SK-N-SH treated with all-trans-retinoic acid at 6 μM for 48 hours (cell line): Measurements from ENCODE around the gene PRX.

Experiments used
- BACH2 ChIP-seq: fragments of 250-450 bp; sonication (Bioruptor Pico); IDR thresholded peaks from 2 replicates; pipeline ENCODE4 v1.9.0; 2021; ENCODE audit warnings: mild to moderate bottlenecking, borderline replicate concordance
- CREB5 ChIP-seq: fragments of 250-450 bp; sonication (Bioruptor Pico); IDR thresholded peaks from 2 replicates; pipeline ENCODE4 v1.5.1; 2020; ENCODE audit warnings: low read depth, mild to moderate bottlenecking, moderate library complexity
- RARB ChIP-seq: fragments of 250-450 bp; sonication (Bioruptor Pico); IDR thresholded peaks from 2 replicates; pipeline ENCODE4 v1.8.0; 2021; ENCODE audit warnings: mild to moderate bottlenecking, moderate library complexity
- TOX ChIP-seq: fragments of 250-450 bp; sonication (Bioruptor Pico); IDR thresholded peaks from 2 replicates; pipeline ENCODE4 v1.8.0; 2021; ENCODE audit warnings: mild to moderate bottlenecking, moderate library complexity, borderline replicate concordance
- ZFP30 ChIP-seq: fragments of 450-650 bp; formaldehyde crosslinking; IDR thresholded peaks from 2 replicates; pipeline ENCODE4 v1.5.0; 2022; ENCODE audit warnings: mild to moderate bottlenecking, moderate library complexity

GRCh38 chr19:40383668-40384248 lies 29.4 kb downstream of the PRX start:
- TF ChIP-seq RARB (CRISPR knock-in tag): no peak
- no peak for TF ChIP-seq ZFP30 (CRISPR knock-in tag)
- TF ChIP-seq TOX (CRISPR knock-in tag): no peak
- TF ChIP-seq CREB5 (CRISPR knock-in tag): no peak
- TF ChIP-seq BACH2: no peak
